Islet precursor cell (in vitro differentiated cells): ENCODE measurements around the gene ADO.

Experiments used
- DNase-seq: peaks from one replicate; pipeline ENCODE4 v3.0.0-alpha.2; 2018

Gene ADO

DNA sequence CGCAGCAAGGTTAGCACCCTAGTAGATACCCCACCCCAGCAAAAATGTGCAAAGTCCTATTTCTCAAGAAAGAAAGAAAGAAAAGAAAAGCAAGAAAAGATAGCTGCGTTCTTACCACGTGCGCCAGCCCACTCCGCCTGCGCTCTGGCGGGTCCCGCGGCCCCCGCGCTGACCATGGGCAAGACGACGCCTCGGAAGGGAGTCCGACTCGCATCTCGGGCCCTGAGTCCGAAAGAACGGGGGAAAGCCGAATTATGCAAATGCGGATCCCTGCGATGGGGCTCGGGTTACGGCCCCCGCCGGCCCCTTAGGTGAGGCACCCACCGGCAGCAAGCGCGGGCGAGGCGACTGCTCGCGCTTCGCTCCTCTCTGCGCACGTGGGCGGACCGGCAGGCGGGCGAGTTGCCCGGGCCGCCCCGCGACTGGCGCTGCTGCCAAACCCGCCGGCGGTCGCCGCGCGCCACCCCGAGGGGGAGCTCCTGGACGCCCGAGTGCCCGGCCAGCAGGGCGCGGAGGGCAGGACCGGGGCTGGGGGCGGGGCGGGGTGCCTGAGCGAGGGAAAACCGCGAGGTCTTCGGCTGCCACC lies 14.0 kb downstream of the ADO start:
- DNase-seq: peak; percentile 63

DNA sequence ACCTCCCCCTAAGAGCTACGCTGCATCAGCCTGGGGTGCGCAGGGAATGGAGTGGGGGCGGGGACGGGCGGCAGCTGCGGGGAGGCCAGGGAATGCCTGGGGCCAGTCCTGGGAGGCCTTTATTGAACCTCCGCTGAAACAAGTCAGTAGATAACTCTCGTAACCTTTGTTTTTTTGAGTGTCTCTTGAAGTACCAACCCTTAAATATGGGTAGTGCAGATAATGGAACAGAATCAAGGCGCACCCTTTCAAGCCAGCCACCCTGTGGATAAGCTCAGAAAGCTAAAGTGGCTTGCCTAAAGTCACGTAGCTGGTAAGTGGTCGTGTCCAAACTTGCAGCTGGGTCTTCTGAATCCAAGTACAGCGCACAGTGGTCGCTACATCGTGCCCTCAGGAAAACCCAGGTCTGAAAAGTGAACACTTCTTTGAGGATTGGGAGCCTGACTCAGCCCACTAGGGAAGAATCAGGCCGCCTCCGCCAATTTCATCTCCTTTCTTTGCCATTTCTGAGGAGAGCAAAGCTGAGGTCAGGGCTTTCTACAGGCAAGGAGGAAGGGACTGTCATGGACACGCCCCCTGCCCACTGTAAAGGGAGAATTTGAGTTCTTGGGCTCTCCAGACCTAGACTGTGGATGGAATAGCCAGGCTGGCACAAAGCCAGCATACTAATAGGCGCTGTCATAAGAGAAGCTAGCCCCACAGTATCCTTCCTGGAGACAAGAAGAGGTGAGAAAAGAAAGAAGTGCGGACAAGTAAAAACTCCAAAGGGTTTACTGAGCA lies 14.8 kb downstream of the ADO start:
- DNase-seq: no peak

DNA sequence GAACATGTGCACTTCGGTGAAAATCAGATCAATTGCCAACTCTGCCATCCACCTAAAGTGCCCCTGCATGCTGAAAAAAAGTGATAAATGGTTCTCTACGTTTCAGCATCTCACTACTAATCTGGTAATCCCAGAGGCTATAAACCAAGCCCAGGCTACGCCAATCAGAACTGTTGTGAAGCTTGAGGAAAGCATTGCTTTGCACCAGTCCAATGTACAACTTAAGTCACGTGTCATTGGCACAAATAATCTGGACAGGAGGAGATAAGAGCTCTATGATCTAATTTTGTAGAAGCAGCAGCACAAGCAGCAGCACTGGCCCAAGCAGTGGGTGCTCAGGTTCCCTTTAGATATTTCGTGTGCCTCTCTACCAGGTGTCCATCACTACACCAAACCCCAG lies 16.1 kb downstream of the ADO start:
- no peak for DNase-seq

DNA sequence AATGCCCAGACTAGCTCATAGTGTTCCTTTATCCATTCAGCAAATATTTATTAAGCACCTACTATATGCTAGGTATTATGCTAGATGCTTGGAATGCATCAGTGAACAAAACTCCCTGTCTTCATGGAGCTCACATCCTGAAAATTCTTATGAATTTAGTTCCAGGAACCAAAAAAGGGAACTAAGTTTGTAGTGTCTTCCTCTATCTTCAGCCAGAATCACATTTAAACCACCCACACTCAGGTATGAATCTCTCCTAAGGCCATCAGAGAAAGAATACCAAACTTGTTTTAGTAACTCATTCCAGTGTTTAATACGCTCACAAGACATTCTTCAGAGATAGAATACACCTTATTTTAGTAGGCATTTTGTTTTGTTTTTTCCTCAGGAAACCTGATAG lies 21.8 kb downstream of the ADO start:
- DNase-seq: no peak

DNA sequence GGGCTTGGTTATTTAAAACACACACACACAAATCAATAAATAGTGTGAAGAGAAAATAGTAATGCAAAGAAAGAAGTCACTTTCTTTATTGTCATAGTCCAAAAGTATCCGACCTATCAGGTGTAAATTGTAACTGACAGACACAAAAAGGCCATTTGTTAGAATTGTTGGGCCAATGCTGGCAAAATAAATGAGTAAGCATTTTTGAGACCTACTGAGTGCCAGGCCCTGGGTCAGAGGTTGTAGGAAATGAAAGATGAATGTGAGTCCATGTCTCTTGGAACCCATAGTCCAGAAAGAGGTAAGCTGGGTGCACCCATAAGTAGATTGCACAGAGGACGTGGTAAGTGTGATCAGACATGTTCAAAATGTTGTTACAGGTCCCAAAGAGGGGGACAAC lies 25.1 kb downstream of the ADO start:
- no peak for DNase-seq

DNA sequence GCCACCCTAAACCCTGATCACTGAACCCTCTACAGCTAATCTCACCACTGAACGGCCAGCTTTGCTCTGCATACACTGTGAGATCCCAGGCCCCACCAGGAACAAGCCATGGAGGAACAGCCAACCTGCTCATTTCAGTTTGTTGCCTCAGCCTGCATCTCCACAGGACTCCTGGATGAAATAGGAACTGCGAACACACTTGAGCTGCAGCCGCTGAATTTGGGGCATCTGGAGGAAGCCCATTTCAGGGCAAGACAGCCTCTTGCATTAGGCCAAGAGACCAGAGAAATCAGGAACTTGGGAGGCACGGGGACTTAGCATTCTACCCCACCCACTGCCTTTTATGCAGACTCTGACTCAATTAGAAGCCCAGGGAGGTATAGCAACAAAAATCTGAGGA lies 26.2 kb downstream of the ADO start:
- DNase-seq: no peak

DNA sequence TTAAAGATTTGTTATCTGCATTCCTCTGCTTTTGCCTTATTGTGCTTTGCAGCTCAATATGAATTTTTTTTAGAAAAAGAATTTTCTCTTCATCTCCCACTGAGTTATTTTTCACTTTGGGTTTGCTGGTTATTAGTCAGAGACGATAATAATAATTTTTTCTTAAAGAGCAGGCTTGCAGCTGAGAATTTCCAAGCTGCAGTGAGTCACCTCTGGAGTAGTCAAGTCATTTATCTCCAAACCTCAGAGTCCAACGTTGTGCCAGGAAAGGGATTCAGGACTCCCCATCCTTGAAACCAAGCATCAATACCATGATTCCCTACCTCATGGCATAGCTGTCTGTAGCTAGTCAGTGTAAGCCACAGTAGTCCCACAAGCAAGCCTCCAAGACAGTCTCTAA lies 26.8 kb downstream of the ADO start:
- no peak for DNase-seq

DNA sequence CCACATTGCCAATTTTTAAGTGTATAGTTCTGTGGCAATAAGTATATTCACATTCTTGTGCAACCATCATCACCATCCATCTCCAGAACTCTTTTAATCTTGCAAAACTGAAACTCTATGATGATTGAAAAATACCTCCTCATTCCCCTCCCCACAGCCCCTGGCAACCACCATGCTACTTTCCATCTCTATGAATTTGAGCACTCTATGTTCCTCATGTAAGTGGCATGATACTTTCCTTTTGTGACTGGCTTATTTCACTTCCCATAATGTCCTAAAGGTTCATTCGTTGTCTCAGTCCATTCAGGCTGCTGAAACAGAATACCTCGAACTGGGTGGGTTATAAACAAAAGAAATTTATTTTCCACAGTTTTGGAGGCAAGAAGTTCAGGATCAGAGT lies 35.1 kb downstream of the ADO start:
- DNase-seq: no peak

DNA sequence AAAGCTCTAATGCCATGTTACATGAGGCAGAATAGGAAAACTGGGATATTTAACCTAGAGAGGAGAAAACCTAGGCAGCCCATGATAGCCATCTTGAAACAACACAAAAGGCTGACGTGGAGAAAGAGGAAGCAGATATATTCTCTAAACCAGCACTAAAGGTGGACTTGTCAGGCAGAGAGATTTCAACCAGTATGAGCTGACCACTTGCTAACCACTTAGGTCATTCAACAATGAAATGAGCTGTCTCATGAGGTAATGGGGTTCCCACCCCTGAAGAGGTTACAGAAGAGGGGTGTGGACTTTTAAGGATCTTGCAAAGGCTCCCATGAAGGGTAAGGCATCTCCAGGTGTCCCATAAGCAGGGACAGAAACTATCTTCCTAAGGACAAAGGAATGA lies 38.5 kb downstream of the ADO start:
- no peak for DNase-seq

DNA sequence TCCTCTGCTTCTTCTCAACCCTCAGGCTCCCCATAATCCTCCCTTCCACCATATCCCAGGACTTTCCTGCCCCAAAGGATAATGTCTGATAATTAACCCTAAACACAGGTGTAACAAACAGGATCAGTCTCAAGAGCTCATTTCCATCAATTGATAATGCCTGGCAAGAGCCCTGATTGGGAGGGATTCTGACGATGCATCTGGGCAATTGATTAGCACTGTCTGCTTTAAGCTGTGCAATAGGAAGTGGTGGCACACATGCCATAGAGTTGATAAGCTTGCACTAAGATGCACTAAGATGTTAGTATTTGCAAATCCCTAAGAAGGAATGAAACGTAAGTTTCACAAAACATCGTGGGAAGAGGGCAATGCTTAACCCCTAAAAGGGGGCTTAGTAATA lies 39.1 kb downstream of the ADO start:
- DNase-seq: no peak

DNA sequence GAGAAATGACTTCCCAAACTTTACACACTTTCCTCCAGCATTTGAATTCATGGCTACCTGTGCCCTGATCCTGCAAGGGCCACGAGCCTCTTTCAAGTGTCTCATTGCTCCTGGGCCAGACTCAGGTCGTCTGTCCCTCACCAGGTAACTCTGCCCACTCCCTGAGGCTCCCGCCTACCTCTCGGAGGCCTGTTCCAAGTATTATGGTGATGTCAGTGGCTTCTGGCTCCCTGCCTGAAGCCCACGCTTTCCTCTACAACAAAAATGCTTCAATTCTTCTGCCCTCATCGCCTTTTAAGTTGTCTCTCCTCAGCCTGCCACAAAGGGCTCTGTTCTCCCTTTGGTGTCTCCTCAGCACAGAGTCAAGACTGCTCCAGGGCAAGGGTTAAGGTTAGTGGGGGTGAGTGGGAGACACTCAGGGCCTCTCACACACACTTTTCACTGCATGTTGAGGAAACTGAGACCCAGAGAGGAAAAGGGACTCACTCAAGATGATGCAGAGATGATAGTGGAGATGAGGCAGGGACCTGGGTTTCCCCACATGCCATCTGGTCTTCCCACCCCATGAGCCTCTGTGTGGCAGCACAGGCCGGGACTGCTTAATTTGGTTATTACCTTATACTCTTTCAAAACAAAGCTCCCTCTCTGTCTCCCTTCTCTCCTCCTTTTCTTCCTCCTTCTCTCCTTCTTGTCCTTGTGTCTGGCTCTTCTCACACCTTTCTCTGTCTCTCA lies 39.9 kb downstream of the ADO start:
- no peak for DNase-seq

DNA sequence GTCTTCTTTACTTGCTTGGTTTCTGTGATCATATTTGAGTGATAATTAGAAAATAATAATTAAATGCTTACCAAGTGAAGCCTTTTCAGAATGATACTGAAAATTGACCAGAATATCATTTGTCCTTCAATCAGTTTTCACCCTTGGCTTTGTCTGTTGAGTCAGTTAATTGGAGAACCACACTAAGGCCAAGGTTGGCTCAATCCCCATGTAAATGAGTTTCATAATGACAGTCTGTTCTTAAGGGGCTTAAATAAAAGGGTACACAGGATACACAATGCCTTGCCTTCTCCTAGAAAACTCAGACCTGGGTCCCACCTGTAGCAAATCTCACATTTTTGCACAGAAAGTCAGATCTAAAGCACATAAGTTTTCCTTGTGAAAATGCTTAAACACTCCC lies 42.9 kb downstream of the ADO start:
- DNase-seq: no peak

DNA sequence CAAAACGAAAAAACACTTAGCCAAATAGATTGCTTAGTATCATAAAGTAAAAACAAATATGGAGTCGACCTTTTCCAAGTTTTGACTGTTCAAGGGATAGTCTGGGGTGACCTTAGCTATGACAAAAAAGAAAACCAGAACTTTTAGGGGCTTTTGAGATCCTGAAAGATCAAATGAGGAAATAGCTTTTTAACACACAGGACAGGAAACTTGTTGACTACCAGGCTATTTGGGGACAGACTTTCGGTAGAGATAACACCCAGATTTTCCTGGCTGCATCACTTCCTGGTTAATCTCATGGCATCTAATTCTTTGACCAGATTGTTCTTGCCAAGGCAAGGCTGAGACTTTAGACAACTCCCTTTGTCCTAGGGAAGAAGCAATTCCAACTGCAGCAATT lies 46.1 kb downstream of the ADO start:
- no peak for DNase-seq

DNA sequence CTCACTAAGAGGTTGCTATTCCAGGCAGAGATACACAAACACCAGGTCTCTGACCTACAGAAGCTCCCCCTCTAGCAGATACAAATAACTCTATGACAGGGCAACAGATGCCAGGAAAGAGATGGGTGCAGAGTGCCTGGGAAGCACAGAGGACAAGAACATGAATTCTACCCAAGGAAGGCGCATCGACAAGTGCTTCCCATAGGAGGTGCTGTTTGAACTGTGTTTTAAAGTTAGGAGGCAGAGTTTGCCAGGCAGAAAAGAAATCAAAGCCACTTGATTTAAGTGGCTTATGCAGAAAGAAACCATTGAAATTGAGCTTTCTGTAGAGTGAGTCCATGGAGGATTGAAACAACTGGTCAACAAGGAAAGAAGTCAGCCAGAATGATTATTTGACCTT lies 46.9 kb downstream of the ADO start:
- no peak for DNase-seq

DNA sequence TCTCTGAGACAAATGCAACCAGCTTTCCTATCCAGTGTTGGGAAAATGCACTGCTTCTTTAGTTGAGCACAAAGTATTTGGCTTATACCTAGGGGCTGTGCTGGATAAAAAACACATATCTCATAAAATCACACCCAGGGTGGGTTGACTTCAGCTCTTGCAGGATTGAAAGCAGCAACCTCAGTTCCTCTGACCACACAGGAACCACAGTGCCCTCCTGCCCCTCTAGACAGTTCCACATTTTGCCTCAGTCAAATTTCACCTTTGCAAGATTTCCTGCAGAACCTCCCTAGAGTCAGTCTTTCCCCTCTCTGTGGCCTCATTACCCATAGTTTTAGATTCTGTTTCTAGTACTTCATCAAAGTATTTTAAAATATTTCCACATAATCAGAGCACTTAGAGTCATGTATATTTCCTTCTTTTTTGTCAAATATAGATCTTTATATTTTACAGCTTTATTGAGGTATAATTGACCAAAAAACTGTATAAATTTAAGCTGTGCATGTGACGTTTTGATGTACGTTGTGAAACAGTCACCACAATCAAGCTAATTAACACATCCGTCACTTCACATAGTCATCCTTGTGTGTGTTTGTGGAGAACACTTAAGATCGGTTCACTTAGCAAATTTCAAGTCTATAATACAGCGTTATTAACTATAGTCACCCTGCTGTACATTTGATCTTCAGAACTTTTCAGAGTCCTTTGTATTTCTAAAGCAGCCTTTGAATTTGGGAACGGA lies 48.6 kb downstream of the ADO start:
- no peak for DNase-seq

DNA sequence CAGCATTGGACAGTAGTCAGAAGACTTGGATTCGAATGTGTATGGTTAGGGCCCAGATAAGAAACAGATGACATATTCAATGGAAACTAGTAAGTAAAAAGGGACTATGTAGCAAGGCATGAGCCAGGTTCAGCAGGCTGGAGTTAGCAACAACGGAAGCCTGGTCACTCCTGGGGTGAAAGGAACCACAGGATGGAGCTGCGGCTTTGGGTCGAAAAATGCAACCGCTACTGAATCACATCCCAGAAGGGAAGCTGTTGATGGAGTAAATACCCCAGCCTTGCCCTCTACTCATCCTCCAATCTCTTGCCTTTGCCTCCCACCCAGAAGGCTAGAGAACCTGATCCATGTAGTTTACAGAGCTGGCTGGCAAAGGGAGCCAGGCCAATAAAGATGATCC lies 49.2 kb downstream of the ADO start:
- no peak for DNase-seq

DNA sequence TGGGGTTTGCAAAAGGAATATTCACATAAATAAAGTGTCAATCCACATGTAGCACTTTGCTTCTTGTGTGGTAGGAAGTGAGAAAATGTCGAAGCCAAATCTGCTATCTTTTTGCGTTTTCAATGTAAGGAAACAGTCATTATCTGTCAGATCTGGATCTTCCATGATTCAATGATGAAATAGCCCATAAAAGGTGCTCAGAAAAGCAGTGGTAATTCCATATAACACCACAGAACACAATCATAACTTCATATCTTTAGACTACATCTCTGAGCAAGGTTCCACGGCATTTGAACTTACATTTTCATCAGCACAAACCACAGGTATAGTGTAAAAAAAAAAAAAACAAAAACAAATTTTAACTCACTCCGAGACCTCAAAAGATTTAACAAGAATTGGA lies 51.5 kb downstream of the ADO start:
- no peak for DNase-seq
